ENCODE data around the gene PSMD3.

- TF ChIP-seq CTCF (IDR thresholded peaks at IDR 0.05; ENCODE audit: poor library complexity), result no peak
- no peak for TF ChIP-seq EZH2phosphoT487 (IDR thresholded peaks at IDR 0.05; ENCODE audit: low read depth, severe bottlenecking, unreplicated experiment)
Measured at GRCh38 chr17:40022497-40022896, 41.9 kb downstream of the PSMD3 start.
